DMS53 (cell line): ENCODE results near the gene GABRD.

Experiments used
- DNase-seq: peaks from one replicate; lab custom pipeline; 2025; lab: John Stamatoyannopoulos, UW

Gene GABRD

GRCh38 chr1:2018217-2019171 lies 651 bp upstream of the GABRD start:
- DNase-seq: no peak

DNA sequence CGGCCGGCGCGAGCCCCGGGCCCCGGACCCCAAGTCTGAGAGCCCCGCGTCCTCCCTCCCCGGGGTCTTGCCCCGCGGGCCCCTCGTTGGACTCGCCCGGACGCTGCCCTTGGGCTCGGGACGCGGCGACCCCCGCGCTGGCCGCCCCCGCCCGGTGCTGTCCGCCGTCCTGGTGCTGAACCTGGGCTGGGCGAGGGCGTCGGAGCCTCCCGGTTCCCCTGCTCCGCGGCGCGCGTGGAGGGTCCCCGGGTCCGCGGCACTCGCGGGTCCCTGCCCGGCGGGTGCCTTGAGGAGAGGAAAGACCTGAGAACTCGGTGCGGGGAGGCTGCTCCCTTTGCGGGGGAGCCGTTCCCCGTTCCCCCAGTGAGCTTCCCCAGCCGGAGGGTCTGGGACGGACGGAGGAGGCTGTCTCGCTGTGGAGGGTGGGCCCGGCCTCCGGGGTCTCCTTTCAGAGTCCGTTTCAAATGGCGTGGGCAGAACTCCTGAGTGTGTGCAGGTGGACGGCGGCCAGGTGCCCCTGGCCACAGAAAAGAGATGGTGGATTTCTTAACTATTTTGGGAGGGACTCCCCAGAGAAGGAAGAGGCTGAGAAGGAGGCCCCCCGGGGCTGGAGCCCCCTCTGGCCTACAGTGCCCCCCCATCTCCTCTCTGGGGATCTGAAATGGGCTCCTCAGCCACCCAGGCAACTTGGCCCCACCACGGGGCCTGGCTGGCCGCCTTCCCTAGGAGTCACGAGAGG lies 595 bp downstream of the GABRD start:
- no peak for DNase-seq

DNA sequence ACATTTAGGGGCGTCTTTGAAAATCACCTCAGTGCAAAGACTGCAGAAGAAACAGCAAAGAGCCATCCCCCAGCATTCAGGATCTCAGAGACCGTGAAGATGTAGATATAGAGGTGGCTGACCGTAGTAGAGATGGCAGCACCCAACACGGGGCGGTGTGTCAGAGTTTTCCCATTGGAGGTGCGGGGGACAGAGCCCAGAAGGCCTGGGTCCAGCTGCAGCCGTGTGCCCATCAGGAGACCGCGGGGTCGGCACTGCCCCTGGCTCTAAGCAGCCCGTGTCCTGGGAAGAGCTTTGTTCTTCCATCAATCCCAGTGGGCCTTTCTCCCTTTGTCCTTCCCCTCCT lies 1.1 kb downstream of the GABRD start:
- DNase-seq: no peak

GRCh38 chr1:2021550-2021949 lies 2.4 kb downstream of the GABRD start:
- no peak for DNase-seq

- no peak for DNase-seq
Measured at GRCh38 chr1:2022063-2022770, 3.1 kb downstream of the GABRD start.

- DNase-seq: no peak
Measured at GRCh38 chr1:2023187-2023586, 4.0 kb downstream of the GABRD start.

- no peak for DNase-seq
Measured at GRCh38 chr1:2024451-2024850, 5.3 kb downstream of the GABRD start.

- no peak for DNase-seq
Measured at GRCh38 chr1:2024887-2025286, 5.7 kb downstream of the GABRD start.

- DNase-seq: peak; percentile 50
Measured at GRCh38 chr1:2025491-2025981, 6.4 kb downstream of the GABRD start.

- peak; percentile 23 for DNase-seq
Measured at GRCh38 chr1:2027961-2028583, 8.9 kb downstream of the GABRD start.

DNA sequence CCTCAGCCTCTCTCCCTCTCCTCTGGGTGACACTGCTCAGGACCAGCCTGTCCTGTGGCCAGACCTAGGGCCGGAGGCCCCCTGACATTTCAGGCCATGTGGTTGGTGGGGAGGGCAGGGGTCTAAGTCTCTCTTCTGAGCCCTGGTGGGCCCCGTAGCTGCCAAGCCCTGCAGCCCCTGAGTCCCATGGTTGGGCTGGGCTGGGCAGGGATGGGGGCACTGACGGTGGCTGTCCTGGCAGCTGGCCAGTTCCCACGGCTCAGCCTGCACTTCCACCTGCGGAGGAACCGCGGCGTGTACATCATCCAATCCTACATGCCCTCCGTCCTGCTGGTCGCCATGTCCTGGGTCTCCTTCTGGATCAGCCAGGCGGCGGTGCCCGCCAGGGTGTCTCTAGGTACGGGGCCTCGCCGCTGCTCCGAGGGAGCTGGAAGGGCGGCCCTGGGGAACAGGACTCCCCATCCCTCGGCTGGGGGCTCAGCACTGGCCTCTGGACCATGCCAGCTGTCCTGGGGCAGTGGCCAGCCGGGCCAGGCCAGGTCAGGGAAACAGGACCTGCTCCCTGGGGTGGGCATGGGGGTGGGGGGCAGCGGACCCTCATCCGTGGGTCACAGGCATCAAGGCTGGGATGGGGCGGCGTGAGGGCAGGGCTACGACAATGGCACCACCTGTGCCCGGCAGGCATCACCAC lies 9.9 kb downstream of the GABRD start:
- no peak for DNase-seq

DNA sequence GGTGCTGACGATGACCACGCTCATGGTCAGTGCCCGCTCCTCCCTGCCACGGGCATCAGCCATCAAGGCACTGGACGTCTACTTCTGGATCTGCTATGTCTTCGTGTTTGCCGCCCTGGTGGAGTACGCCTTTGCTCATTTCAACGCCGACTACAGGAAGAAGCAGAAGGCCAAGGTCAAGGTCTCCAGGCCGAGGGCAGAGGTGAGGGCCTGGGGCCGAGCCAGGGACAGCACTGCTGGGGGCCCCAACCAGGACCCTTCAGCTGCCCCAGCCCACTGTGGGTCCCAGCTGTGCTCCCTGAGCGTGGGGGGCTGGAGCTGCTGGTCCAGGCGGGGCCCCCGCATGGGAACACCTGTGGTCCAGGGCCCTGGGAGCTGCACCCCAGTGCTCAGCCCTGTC lies 10.4 kb downstream of the GABRD start:
- no peak for DNase-seq

GRCh38 chr1:2030076-2030871 lies 11.1 kb downstream of the GABRD start:
- peak; percentile 41 for DNase-seq

GRCh38 chr1:2031546-2032540 lies 12.7 kb downstream of the GABRD start:
- no peak for DNase-seq

- DNase-seq: no peak
Measured at GRCh38 chr1:2032737-2033136, 13.6 kb downstream of the GABRD start.

DNA sequence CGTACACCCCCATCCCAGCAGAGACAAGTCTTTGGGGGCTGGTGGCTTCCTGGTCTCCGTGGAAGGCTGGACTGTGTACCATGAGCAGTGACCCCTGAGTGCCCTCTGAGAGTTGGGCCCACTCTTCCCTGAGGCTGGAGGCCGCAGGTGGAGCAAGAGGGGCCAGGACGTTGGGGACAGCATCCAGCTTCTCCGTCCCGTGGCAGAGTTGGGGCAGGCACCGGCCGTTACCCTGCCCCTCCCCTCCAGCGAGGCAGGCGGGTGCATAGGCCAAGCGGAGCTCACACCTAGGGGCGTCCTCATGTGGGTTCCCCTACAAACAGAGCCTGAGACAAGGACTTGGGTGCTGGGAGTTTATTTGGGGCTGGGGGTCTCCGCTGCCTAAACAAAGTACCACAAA lies 14.0 kb downstream of the GABRD start:
- DNase-seq: no peak

DNA sequence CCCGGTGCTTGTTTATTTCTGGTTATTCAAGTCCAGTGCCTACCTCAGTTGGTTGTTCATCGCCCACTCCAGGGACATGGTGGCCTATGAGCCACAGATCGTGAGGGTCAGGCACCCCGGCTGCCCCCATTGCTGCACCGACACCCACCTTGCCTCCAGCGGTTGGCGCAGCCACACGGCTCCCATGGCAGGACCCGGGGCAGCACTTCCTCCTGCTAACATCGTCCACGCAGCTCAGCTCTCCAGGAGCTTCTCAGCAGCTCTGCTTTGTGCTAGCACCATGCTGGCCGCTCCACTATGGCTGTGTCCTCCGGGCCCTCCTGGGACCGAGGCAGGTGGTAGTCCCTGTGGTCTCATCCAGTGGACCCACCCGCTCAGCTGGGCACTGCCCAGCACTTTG lies 17.1 kb downstream of the GABRD start:
- DNase-seq: no peak

DNA sequence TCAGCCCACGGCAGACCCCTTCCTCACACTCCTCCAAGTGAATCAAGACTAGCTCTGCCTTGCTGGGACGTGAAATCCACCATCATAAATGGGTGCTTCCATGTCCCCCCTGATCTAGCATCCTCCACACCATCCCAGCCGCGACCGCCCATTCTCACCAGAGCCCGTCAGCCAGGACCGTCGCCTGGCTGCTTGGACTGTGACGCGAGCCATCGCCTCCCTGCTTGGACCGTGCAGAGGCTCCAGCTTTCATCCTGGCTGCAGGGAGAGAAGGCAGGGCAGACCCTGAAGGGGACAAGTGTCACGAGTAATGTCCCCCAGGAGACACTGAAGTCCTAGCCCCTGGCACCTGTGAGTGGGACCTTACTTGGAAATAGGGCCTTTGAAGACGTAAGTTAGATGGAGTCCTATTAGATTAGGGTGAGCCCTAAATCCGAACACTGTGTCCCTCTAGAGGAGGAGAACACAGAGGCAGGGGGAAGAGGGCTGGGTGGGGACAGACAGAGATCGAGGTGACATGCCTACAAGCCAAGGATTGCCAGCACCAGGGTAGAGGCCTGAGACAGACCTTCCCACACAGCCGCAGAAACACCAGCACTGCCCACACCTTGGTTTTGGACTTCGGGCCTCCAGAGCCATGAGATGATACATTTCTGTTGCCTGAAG lies 18.3 kb downstream of the GABRD start:
- DNase-seq: no peak

DNA sequence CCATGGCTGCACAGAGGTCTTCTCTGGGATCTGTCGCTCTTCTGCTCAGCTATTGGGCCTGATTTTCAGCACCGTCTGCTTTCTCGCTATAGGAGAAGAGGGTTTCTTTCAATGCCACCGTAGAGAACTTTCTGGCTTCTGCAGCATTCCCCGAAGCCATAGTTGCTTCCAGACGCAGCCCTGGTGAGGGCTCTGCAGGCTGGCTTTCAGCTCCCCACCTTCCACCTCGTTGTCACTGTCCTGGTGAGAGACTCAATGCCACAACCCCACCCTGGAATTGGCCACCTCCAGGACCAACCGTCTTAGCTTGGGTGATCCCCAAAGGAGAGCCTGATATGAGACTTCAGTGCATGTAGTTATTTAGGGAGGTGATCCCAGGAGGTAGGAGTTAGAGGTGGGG lies 19.1 kb downstream of the GABRD start:
- no peak for DNase-seq
